Kidney (tissue), 14 donors: ENCODE data around the gene CD180. TPM values are rescaled to one million over a fixed set of nuclear protein-coding genes. Genes with fewer than 3 reads are reported as not detected.
A peak's percentile ranks its signal among the peaks of the same experiment; 100 is the strongest.

Source experiments
- DNase-seq, 5 donors: peaks; one replicate each; pipeline ENCODE4 v3.0.0-alpha.2; 2013 to 2020
- FAIRE-seq: peaks from 2 replicates; lab custom pipeline; 2012; peaks lifted over from hg19 to GRCh38; lab: Jason Lieb, UNC
- H3K27ac ChIP-seq, 2 donors: one replicate each; pipeline ENCODE4 v1.7.0; 2013; ENCODE audit warnings: low read depth in 2 of 2, low read length in 2 of 2, inconsistent platforms in 1 of 2
- H3K27me3 ChIP-seq: one replicate; pipeline ENCODE4 v1.7.1; 2013; ENCODE audit warnings: low read length, inconsistent platforms; ENCODE audit not compliant: control insufficient read depth, insufficient read depth
- H3K36me3 ChIP-seq, 3 donors: one replicate each; pipeline versions ENCODE4 v1.7.0 to v1.7.1; 2013; ENCODE audit warnings: low read length in 3 of 3, control low read depth in 1 of 3, inconsistent platforms in 1 of 3; ENCODE audit not compliant: insufficient read depth in 3 of 3, control insufficient read depth in 2 of 3
- H3K4me1 ChIP-seq, 3 donors: one replicate each; pipeline versions ENCODE4 v1.7.0 to v1.7.1; 2013; ENCODE audit warnings: low read length in 3 of 3, inconsistent platforms in 1 of 3, low read depth in 1 of 3; ENCODE audit not compliant: control insufficient read depth in 2 of 3, insufficient read depth in 2 of 3
- H3K4me3 ChIP-seq, 3 donors: one replicate each; pipeline versions ENCODE4 v1.7.0 to v1.8.1; 2013; ENCODE audit warnings: low read length in 3 of 3, control low read depth in 1 of 3, inconsistent platforms in 1 of 3
- H3K9ac ChIP-seq, 3 donors: one replicate each; pipeline versions ENCODE4 v1.7.0 to v1.7.1; 2013; ENCODE audit warnings: low read length in 3 of 3, control low read depth in 1 of 3, inconsistent platforms in 1 of 3
- H3K9me3 ChIP-seq, 3 donors: one replicate each; pipeline versions ENCODE4 v1.7.0 to v1.7.1; 2013; ENCODE audit warnings: low read length in 3 of 3, control low read depth in 1 of 3, inconsistent platforms in 1 of 3; ENCODE audit not compliant: control insufficient read depth in 2 of 3, insufficient read depth in 1 of 3
- intact Hi-C: fragments of 100-400 bp; cut with DNase I; formaldehyde crosslinking; loops from one replicate; pipeline ENCODE4 v1.11.1; 2022
- polyA plus RNA-seq: library from polyadenylated mRNA; stranded (reverse); fragments of 350-450 nt; fragmentation: Illumina TruSeq; extraction: RNeasy Lipid Tissue Mini Kit (QIAGEN cat#74804); gene quantifications from one replicate; pipeline ENCODE4 v1.2.3, GENCODE V29; 2014; ENCODE audit warnings: low read depth, low replicate concordance; ENCODE audit not compliant: insufficient read depth
- total RNA-seq: library from RNA; stranded (reverse); fragmentation: NEBNext Ultra II Directional; extraction: Animal tissue kit (Norgen Biotek cat#: 25700); gene quantifications from one replicate; pipeline ENCODE4 v1.2.1, GENCODE V29; 2021
- TF ChIP-seq, protein P1 (sequence below): IDR thresholded peaks from 3 replicates; pipeline ENCODE4 v1.5.1; 2012; ENCODE audit warnings: mild to moderate bottlenecking, moderate library complexity, borderline replicate concordance; ENCODE audit not compliant: insufficient read depth; ENCODE audit errors: extremely low read depth
- donor health status: control.
- donor health status: control.
- donor health status: control.
- donor health status: control.
- donor health status: control.
- donor health status: DM: yes; HTN: yes; CAD: no.
- donor health status: Normal renal cell carcinoma (clear cell type).

The CD180 gene
- total and polyA plus RNA-seq, 2 donors from 2014 or later, result 0.28 to 3.3 TPM

GRCh38 chr5:67214036-67214435, 17.4 kb upstream of the CD180 start:
- peaks cover 0 to 18% (median 12%) of the 10 kb centered on the region in 3 donors for H3K4me1 ChIP-seq
- intact Hi-C loops, result loop anchor here (10.0 kb wide), 1 partner anchor 49 kb away; no protein-coding TSS in a partner anchor
- TF ChIP-seq, protein P1, sequence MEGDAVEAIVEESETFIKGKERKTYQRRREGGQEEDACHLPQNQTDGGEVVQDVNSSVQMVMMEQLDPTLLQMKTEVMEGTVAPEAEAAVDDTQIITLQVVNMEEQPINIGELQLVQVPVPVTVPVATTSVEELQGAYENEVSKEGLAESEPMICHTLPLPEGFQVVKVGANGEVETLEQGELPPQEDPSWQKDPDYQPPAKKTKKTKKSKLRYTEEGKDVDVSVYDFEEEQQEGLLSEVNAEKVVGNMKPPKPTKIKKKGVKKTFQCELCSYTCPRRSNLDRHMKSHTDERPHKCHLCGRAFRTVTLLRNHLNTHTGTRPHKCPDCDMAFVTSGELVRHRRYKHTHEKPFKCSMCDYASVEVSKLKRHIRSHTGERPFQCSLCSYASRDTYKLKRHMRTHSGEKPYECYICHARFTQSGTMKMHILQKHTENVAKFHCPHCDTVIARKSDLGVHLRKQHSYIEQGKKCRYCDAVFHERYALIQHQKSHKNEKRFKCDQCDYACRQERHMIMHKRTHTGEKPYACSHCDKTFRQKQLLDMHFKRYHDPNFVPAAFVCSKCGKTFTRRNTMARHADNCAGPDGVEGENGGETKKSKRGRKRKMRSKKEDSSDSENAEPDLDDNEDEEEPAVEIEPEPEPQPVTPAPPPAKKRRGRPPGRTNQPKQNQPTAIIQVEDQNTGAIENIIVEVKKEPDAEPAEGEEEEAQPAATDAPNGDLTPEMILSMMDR, result no peak
- no peaks in the 10 kb centered on the region for H3K27me3 ChIP-seq
- H3K9ac ChIP-seq, result no peak overlapping the region
- no peaks in the 10 kb centered on the region for H3K9me3 ChIP-seq
- FAIRE-seq (no peak), DNase-seq (no peak)
- no peak overlapping the region for H3K27ac ChIP-seq
- H3K36me3 ChIP-seq, result no peaks in the 10 kb centered on the region
- no peak overlapping the region for H3K4me3 ChIP-seq

DNA sequence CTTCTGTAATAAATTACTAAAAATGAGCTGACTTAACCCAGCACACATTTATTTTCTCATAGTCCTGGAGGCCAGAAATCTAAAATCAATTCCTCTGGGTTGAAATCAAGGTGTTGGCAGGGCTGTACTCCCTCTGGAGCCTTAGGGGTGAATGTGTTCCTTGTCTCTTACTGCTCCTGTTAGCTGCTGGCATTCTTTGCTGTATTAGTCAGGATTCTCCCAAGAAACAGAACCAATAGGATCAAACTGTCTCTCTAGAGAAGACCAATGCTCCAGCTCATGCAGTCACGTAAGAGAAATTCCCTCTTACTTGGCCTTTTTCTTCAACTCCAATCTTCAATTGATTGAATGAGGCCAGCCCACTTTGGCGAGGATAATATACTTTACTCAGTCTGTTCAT, 15.3 kb upstream of the CD180 start:
- TF ChIP-seq, protein P1, result no peak
- intact Hi-C loops, result loop anchor here (10.0 kb wide), 1 partner anchor 47 kb away; no protein-coding TSS in a partner anchor
- no peak for FAIRE-seq

GRCh38 chr5:67209141-67209771, 12.7 kb upstream of the CD180 start:
- no peaks in the 10 kb centered on the region for H3K27me3 ChIP-seq
- H3K9ac ChIP-seq, result no peak overlapping the region
- H3K9me3 ChIP-seq, result no peaks in the 10 kb centered on the region
- intact Hi-C loops, result no loop called here
- FAIRE-seq (peak; percentile 13), DNase-seq (peak in 4 of 5 donors; percentile 71 to 90 (median 80))
- H3K4me1 ChIP-seq, result peaks cover 0 to 5% (median 0%) of the 10 kb centered on the region in 3 donors
- H3K4me3 ChIP-seq, result no peak overlapping the region
- TF ChIP-seq, protein P1, result peak; percentile 85
- H3K27ac ChIP-seq, result no peak overlapping the region
- H3K36me3 ChIP-seq, result no peaks in the 10 kb centered on the region

More for the DNA sequence above, 15.3 kb upstream of the CD180 start:
- peaks cover 0 to 19% (median 12%) of the 10 kb centered on the region in 3 donors for H3K4me1 ChIP-seq
- H3K4me3 ChIP-seq, result no peak overlapping the region
- no peak overlapping the region for H3K9ac ChIP-seq
- H3K9me3 ChIP-seq, result no peaks in the 10 kb centered on the region
- H3K36me3 ChIP-seq, result no peaks in the 10 kb centered on the region
- H3K27me3 ChIP-seq, result no peaks in the 10 kb centered on the region
- DNase-seq, result no peak
- H3K27ac ChIP-seq, result no peak overlapping the region
